ENCODE measurements around the gene MTM1. TPM values are rescaled to one million over a fixed set of nuclear protein-coding genes. Genes with fewer than 3 reads are reported as not detected.

The MTM1 gene
- total RNA-seq, 1 donor from 2014 or later, result 9.5 TPM

DNA sequence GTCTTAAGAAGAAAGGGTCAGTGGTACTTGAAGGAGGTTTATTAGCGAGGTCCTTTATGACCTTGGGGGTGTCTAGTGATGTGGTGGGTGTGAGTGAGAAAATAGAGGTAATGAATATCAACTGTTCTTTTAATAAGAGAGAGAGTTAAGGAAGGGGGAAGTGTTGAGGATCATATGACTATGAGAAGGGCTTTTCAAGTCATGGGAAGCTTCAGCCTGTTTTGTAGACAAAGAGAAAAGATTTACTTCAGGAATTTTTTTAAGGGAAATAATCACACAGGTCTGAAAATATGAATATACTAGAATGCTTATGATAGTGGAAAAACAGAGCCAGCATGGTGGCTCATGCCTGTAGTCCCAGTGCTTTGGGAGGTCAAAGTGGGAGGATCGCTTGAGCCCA lies 83.5 kb downstream of the MTM1 start:
- H3K27ac ChIP-seq (replicated peaks), result no peak overlapping the region
- H3K36me3 ChIP-seq, result no peaks in the 10 kb centered on the region
- DNase-seq, result no peak
- intact Hi-C loops (cut with micrococcal nuclease), result no loop called here
- no peak overlapping the region for H3K4me3 ChIP-seq
- no peaks in the 10 kb centered on the region for H3K4me1 ChIP-seq
- H3K9me3 ChIP-seq (replicated peaks), result no peaks in the 10 kb centered on the region
- TF ChIP-seq, protein P1, sequence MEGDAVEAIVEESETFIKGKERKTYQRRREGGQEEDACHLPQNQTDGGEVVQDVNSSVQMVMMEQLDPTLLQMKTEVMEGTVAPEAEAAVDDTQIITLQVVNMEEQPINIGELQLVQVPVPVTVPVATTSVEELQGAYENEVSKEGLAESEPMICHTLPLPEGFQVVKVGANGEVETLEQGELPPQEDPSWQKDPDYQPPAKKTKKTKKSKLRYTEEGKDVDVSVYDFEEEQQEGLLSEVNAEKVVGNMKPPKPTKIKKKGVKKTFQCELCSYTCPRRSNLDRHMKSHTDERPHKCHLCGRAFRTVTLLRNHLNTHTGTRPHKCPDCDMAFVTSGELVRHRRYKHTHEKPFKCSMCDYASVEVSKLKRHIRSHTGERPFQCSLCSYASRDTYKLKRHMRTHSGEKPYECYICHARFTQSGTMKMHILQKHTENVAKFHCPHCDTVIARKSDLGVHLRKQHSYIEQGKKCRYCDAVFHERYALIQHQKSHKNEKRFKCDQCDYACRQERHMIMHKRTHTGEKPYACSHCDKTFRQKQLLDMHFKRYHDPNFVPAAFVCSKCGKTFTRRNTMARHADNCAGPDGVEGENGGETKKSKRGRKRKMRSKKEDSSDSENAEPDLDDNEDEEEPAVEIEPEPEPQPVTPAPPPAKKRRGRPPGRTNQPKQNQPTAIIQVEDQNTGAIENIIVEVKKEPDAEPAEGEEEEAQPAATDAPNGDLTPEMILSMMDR (IDR thresholded peaks at IDR 0.05; ENCODE audit: borderline replicate concordance), result no peak
- no peaks in the 10 kb centered on the region for H3K27me3 ChIP-seq (ENCODE audit: low read depth)

- Histone ChIP-seq H3K27ac (replicated peaks) (no peak overlapping the region), H3K4me3 (no peak overlapping the region), H3K36me3 (peaks cover 16% of the 10 kb centered on the region), H3K27me3 (ENCODE audit: low read depth) (no peaks in the 10 kb centered on the region), H3K9me3 (replicated peaks) (no peaks in the 10 kb centered on the region), H3K4me1 (no peaks in the 10 kb centered on the region)
- TF ChIP-seq, protein P1 (IDR thresholded peaks at IDR 0.05; ENCODE audit: borderline replicate concordance), result no peak
- intact Hi-C loops (cut with micrococcal nuclease), result no loop called here
- DNase-seq, result no peak
Observed at GRCh38 chrX:150655788-150656187, 87.4 kb downstream of the MTM1 start.

DNA sequence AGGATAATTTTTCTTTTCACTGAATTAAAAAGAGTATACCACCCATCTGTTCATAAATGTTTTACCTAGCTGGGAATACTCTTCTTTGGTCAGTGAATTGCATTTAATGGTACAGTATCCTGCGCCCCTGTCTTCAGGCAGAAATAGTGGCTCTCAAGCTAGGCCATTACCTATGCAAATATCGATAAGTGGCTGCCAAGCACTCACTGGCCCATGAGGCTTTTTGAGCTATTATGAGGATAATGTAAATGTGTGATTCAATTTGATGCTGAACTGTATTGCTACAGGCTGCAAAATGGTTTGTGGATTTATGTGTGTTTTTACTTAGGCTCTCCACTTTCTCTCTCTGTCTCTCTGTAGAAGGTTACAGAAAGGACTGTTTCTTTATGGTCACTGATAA lies 94.7 kb downstream of the MTM1 start:
- Histone ChIP-seq H3K4me1 (peaks cover 4% of the 10 kb centered on the region), H3K9me3 (replicated peaks) (no peaks in the 10 kb centered on the region), H3K4me3 (no peak overlapping the region), H3K36me3 (peaks cover 28% of the 10 kb centered on the region), H3K27me3 (ENCODE audit: low read depth) (no peaks in the 10 kb centered on the region), H3K27ac (replicated peaks) (no peak overlapping the region)
- DNase-seq, result no peak
- intact Hi-C loops (cut with micrococcal nuclease), result no loop called here
- TF ChIP-seq, protein P1 (IDR thresholded peaks at IDR 0.05; ENCODE audit: borderline replicate concordance), result no peak

- DNase-seq, result peak; percentile 38
- no peak overlapping the region for H3K4me3 ChIP-seq
- peaks cover 4% of the 10 kb centered on the region for H3K4me1 ChIP-seq
- no peaks in the 10 kb centered on the region for H3K9me3 ChIP-seq (replicated peaks)
- H3K36me3 ChIP-seq, result peaks cover 23% of the 10 kb centered on the region
- H3K27ac ChIP-seq (replicated peaks), result no peak overlapping the region
- intact Hi-C loops (cut with micrococcal nuclease), result no loop called here
- H3K27me3 ChIP-seq (ENCODE audit: low read depth), result no peaks in the 10 kb centered on the region
- TF ChIP-seq, protein P1 (IDR thresholded peaks at IDR 0.05; ENCODE audit: borderline replicate concordance), result no peak
Observed at GRCh38 chrX:150664290-150664689, 95.9 kb downstream of the MTM1 start.

- Histone ChIP-seq H3K9me3 (replicated peaks) (no peaks in the 10 kb centered on the region), H3K4me3 (no peak overlapping the region), H3K4me1 (no peaks in the 10 kb centered on the region), H3K27ac (replicated peaks) (no peak overlapping the region), H3K27me3 (ENCODE audit: low read depth) (no peaks in the 10 kb centered on the region), H3K36me3 (peaks cover 8% of the 10 kb centered on the region)
- no peak for DNase-seq
- intact Hi-C loops (cut with micrococcal nuclease), result no loop called here
- TF ChIP-seq, protein P1 (IDR thresholded peaks at IDR 0.05; ENCODE audit: borderline replicate concordance), result no peak
Observed at GRCh38 chrX:150676221-150676620, 107.8 kb downstream of the MTM1 start.

- intact Hi-C loops (cut with micrococcal nuclease), result no loop called here
- Histone ChIP-seq H3K4me1 (no peaks in the 10 kb centered on the region), H3K4me3 (no peak overlapping the region), H3K27ac (replicated peaks) (no peak overlapping the region), H3K36me3 (no peaks in the 10 kb centered on the region), H3K27me3 (ENCODE audit: low read depth) (no peaks in the 10 kb centered on the region), H3K9me3 (replicated peaks) (no peaks in the 10 kb centered on the region)
- TF ChIP-seq, protein P1 (IDR thresholded peaks at IDR 0.05; ENCODE audit: borderline replicate concordance), result peak; percentile 57
- no peak for DNase-seq
Observed at GRCh38 chrX:150680974-150681373, 112.6 kb downstream of the MTM1 start.

All from left ventricle myocardium inferior (tissue), 1 donor.